PFSK-1 (cell line): ENCODE results near the gene HAND1.

Experiments
- FOXP2 ChIP-seq: optimal IDR thresholded peaks from 2 replicates; pipeline ENCODE3; 2011; ENCODE audit warnings: borderline replicate concordance, control low read depth, inconsistent platforms; ENCODE audit not compliant: insufficient read depth; ENCODE audit errors: extremely low read length, extremely low read depth
- POLR2AphosphoS5 ChIP-seq: IDR thresholded peaks from 2 replicates; pipeline ENCODE4 v1.6.1; 2012; ENCODE audit warnings: low read depth, mild to moderate bottlenecking, control low read depth, low read length, moderate library complexity
- SIN3A ChIP-seq: IDR thresholded peaks from 2 replicates; pipeline ENCODE4 v1.6.1; 2012; ENCODE audit warnings: mild to moderate bottlenecking, low read length, moderate library complexity, borderline replicate concordance; ENCODE audit not compliant: insufficient read depth
- TF ChIP-seq, protein P1 (sequence below), 2 experiments: IDR thresholded peaks; 2 replicates each; pipeline versions ENCODE4 v1.6.1 to v1.8.0; 2011 to 2012; ENCODE audit warnings: low read depth in 2 of 2, low read length in 2 of 2, control low read depth in 1 of 2, inconsistent platforms in 1 of 2, mild to moderate bottlenecking in 1 of 2, moderate library complexity in 1 of 2; ENCODE audit not compliant: insufficient read depth in 1 of 2

DNA sequence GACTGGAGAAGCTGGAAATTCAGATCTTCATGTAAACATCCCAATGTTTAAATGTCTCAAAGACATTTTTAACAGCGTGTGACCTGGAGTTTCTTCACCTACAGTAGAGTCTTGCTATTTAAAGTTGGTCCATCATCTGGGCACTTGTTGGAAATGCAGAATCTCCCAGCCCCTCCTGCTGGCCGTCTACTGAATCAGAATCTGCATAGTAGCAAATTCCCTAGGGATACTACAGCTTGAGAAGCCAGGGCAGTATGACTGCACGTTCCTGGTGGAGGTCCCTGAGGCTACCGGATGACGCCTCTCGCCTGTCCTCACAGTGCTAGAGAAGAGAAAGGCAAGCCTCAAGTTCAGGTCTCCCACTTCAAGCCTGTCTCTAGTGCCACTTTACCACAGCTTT is 16.5 kb downstream of the HAND1 start:
- TF ChIP-seq, protein P1, sequence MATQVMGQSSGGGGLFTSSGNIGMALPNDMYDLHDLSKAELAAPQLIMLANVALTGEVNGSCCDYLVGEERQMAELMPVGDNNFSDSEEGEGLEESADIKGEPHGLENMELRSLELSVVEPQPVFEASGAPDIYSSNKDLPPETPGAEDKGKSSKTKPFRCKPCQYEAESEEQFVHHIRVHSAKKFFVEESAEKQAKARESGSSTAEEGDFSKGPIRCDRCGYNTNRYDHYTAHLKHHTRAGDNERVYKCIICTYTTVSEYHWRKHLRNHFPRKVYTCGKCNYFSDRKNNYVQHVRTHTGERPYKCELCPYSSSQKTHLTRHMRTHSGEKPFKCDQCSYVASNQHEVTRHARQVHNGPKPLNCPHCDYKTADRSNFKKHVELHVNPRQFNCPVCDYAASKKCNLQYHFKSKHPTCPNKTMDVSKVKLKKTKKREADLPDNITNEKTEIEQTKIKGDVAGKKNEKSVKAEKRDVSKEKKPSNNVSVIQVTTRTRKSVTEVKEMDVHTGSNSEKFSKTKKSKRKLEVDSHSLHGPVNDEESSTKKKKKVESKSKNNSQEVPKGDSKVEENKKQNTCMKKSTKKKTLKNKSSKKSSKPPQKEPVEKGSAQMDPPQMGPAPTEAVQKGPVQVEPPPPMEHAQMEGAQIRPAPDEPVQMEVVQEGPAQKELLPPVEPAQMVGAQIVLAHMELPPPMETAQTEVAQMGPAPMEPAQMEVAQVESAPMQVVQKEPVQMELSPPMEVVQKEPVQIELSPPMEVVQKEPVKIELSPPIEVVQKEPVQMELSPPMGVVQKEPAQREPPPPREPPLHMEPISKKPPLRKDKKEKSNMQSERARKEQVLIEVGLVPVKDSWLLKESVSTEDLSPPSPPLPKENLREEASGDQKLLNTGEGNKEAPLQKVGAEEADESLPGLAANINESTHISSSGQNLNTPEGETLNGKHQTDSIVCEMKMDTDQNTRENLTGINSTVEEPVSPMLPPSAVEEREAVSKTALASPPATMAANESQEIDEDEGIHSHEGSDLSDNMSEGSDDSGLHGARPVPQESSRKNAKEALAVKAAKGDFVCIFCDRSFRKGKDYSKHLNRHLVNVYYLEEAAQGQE (IDR thresholded peaks at IDR 0.05; ENCODE audit: insufficient read depth in 1 of 2, low read depth in 2 of 2, low read length in 2 of 2) = no peak
- TF ChIP-seq SIN3A (no peak), POLR2AphosphoS5 (no peak), FOXP2 (no peak)
